ENCODE results near the gene ZNF174. TPM values are rescaled to one million over a fixed set of nuclear protein-coding genes. Genes with fewer than 3 reads are reported as not detected.

Gene ZNF174
- total and polyA plus RNA-seq, 2 of the 8 experiments (the other 6 are each of a cell fraction or from before 2014, with no cell fraction given): 9.1 to 12.7 TPM

DNA sequence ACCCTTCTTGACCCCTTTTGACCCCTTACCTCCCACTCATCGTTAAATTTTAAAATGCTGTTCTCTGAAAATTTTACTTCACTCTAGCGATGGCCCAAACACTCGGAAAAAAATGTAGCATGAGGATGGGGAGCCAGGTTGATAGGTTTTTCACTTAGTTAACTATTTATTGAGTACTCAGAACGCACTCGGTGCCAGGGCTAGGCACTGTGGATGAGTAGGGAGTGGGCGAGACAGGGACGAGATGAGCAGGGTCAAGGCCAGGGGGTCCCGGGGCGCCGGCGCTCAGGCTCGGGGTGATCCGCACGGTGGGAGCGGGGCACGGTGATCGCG, 603 bp upstream of the ZNF174 start (continued):
- TF ChIP-seq, protein P1, sequence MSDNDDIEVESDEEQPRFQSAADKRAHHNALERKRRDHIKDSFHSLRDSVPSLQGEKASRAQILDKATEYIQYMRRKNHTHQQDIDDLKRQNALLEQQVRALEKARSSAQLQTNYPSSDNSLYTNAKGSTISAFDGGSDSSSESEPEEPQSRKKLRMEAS (IDR thresholded peaks at IDR 0.05): no peak

All from H1 (cell line).